Measurements from ENCODE around the gene SFXN4. TPM values are rescaled to one million over a fixed set of nuclear protein-coding genes. Genes with fewer than 3 reads are reported as not detected.

The SFXN4 gene
- total and polyA plus RNA-seq, 2 of the 13 experiments (the other 11 are each of a cell fraction or from before 2014, with no cell fraction given) = 47.7 to 64.9 TPM

DNA sequence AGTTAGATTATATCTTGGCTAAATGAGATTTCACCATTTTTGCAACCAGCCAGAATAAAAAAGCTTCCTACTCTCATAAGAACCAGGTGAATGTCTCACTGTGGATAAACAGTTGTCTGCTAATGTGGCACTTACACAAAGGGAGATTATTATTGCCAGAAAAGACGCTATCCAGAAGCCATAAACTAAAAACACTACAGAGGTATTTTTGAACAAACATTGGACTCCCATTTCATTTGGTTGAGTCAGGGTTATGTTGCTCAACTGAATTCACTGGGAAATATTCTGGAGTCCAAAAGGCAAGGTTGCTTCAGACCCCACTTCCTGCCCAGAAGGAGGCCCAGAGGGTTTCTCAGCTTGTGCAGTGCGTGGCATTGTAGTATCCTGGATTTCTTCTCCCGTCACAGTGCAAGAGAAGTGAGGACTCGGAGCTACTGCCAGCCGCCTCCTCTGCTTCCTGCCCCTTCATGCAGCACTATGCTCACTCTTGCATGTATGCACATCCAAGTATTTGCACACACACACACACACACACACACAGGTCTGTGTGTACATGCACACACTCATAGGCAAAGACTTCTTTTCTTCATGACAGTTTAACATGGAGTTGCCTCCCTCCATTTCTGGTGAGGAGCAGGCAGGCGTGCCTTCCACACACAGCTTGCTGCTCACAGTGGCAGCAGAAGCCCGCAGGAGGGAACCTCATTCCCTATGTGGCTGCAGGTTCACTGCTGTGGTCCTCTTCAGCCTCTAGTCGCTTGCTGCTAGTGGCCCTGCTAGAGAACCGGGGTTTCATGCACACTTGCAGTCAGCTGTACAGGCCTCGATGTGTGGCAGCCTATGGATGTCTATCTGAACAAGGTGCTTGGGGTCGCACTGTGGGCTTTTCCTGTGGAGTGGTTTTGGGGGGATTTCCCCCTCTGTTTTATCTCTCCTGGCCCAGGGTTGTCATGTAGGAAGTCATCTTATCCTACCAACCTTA is 51.5 kb downstream of the SFXN4 start (continued):
- TF ChIP-seq, protein P1, sequence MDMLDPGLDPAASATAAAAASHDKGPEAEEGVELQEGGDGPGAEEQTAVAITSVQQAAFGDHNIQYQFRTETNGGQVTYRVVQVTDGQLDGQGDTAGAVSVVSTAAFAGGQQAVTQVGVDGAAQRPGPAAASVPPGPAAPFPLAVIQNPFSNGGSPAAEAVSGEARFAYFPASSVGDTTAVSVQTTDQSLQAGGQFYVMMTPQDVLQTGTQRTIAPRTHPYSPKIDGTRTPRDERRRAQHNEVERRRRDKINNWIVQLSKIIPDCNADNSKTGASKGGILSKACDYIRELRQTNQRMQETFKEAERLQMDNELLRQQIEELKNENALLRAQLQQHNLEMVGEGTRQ (IDR thresholded peaks at IDR 0.05; ENCODE audit: low read depth, low read length) = no peak
- TF ChIP-seq, protein P1 (CRISPR knock-in tag; IDR thresholded peaks at IDR 0.05; ENCODE audit: borderline replicate concordance) = no peak
- TF ChIP-seq ZMAT3 (CRISPR knock-in tag; conservative IDR thresholded peaks at IDR 0.05) (0 out of 2 replicates have a peak, but pooled peaks have one; percentile 28), ZNF75D (CRISPR knock-in tag; IDR thresholded peaks at IDR 0.05; ENCODE audit: borderline replicate concordance) (no peak), FOXP1 (IDR thresholded peaks at IDR 0.05) (no peak), FOXP1 (CRISPR knock-in tag; IDR thresholded peaks at IDR 0.05) (peak; percentile 82), HOXA5 (CRISPR knock-in tag; IDR thresholded peaks at IDR 0.05) (peak; percentile 63; the same call in 1 of the 2 replicates), TBP (CRISPR knock-in tag; IDR thresholded peaks at IDR 0.05) (no peak), PITX1 (CRISPR knock-in tag; IDR thresholded peaks at IDR 0.05) (no peak; the same call in 1 of the 2 replicates), RORA (CRISPR knock-in tag; IDR thresholded peaks at IDR 0.05) (no peak), ZNF766 (CRISPR knock-in tag; IDR thresholded peaks at IDR 0.05; ENCODE audit: borderline replicate concordance) (peak; percentile 84; the same call in 1 of the 2 replicates), XBP1 (CRISPR knock-in tag; IDR thresholded peaks at IDR 0.05) (no peak), NCOA2 (CRISPR knock-in tag; IDR thresholded peaks at IDR 0.05) (peak; percentile 95), REL (CRISPR knock-in tag; conservative IDR thresholded peaks at IDR 0.05) (no peak), ZNF782 (CRISPR knock-in tag; IDR thresholded peaks at IDR 0.05; ENCODE audit: borderline replicate concordance) (no peak; the same call in 1 of the 2 replicates), TCF7L2 (IDR thresholded peaks at IDR 0.05; ENCODE audit: low read depth, low read length) (no peak), IKZF4 (CRISPR knock-in tag; IDR thresholded peaks at IDR 0.05; ENCODE audit: borderline replicate concordance, low read depth, not compliant biosample characterization) (no peak), ZNF546 (CRISPR knock-in tag; conservative IDR thresholded peaks at IDR 0.05) (no peak)
- TF ChIP-seq, protein P2, sequence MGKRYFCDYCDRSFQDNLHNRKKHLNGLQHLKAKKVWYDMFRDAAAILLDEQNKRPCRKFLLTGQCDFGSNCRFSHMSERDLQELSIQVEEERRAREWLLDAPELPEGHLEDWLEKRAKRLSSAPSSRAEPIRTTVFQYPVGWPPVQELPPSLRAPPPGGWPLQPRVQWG (CRISPR knock-in tag; IDR thresholded peaks at IDR 0.05; ENCODE audit: borderline replicate concordance, low read depth) = no peak
- TF ChIP-seq, protein P3, sequence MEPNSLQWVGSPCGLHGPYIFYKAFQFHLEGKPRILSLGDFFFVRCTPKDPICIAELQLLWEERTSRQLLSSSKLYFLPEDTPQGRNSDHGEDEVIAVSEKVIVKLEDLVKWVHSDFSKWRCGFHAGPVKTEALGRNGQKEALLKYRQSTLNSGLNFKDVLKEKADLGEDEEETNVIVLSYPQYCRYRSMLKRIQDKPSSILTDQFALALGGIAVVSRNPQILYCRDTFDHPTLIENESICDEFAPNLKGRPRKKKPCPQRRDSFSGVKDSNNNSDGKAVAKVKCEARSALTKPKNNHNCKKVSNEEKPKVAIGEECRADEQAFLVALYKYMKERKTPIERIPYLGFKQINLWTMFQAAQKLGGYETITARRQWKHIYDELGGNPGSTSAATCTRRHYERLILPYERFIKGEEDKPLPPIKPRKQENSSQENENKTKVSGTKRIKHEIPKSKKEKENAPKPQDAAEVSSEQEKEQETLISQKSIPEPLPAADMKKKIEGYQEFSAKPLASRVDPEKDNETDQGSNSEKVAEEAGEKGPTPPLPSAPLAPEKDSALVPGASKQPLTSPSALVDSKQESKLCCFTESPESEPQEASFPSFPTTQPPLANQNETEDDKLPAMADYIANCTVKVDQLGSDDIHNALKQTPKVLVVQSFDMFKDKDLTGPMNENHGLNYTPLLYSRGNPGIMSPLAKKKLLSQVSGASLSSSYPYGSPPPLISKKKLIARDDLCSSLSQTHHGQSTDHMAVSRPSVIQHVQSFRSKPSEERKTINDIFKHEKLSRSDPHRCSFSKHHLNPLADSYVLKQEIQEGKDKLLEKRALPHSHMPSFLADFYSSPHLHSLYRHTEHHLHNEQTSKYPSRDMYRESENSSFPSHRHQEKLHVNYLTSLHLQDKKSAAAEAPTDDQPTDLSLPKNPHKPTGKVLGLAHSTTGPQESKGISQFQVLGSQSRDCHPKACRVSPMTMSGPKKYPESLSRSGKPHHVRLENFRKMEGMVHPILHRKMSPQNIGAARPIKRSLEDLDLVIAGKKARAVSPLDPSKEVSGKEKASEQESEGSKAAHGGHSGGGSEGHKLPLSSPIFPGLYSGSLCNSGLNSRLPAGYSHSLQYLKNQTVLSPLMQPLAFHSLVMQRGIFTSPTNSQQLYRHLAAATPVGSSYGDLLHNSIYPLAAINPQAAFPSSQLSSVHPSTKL (CRISPR knock-in tag; IDR thresholded peaks at IDR 0.05) = peak; percentile 95
- TF ChIP-seq, protein P4, sequence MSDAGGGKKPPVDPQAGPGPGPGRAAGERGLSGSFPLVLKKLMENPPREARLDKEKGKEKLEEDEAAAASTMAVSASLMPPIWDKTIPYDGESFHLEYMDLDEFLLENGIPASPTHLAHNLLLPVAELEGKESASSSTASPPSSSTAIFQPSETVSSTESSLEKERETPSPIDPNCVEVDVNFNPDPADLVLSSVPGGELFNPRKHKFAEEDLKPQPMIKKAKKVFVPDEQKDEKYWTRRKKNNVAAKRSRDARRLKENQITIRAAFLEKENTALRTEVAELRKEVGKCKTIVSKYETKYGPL (CRISPR knock-in tag; IDR thresholded peaks at IDR 0.05) = no peak
- TF ChIP-seq, protein P5, sequence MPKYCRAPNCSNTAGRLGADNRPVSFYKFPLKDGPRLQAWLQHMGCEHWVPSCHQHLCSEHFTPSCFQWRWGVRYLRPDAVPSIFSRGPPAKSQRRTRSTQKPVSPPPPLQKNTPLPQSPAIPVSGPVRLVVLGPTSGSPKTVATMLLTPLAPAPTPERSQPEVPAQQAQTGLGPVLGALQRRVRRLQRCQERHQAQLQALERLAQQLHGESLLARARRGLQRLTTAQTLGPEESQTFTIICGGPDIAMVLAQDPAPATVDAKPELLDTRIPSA (CRISPR knock-in tag; IDR thresholded peaks at IDR 0.05; ENCODE audit: borderline replicate concordance) = no peak
